HUES48 (cell line): ENCODE measurements around the gene FASTK.
A peak's percentile ranks its signal among the peaks of the same experiment; 100 is the strongest.

ENCODE experiments used
- H3K27ac ChIP-seq: one replicate; pipeline ENCODE4 v1.7.0; 2013; ENCODE audit warnings: low read depth, low read length, inconsistent platforms
- H3K27me3 ChIP-seq: 2 replicates; pipeline ENCODE4 v1.6.1; 2013; ENCODE audit warnings: mild to moderate bottlenecking, low read length; ENCODE audit not compliant: control insufficient read depth, insufficient read depth
- H3K36me3 ChIP-seq: 2 replicates; pipeline ENCODE4 v1.6.1; 2013; ENCODE audit warnings: low read length; ENCODE audit not compliant: control insufficient read depth, insufficient read depth
- H3K4me1 ChIP-seq: 2 replicates; pipeline ENCODE4 v1.6.1; 2013; ENCODE audit warnings: mild to moderate bottlenecking, low read length; ENCODE audit not compliant: control insufficient read depth, insufficient read depth
- H3K4me3 ChIP-seq: 2 replicates; pipeline ENCODE4 v1.5.1; 2013; ENCODE audit warnings: mild to moderate bottlenecking, low read depth, low read length
- H3K9ac ChIP-seq: 2 replicates; pipeline ENCODE4 v1.6.1; 2013; ENCODE audit warnings: mild to moderate bottlenecking, low read depth, low read length, moderate library complexity
- H3K9me3 ChIP-seq: 2 replicates; pipeline ENCODE4 v1.6.1; 2013; ENCODE audit warnings: low read length; ENCODE audit not compliant: control insufficient read depth, insufficient read depth

Gene FASTK

GRCh38 chr7:151078233-151079040, 2.2 kb downstream of the FASTK start:
- no peaks in the 10 kb centered on the region for H3K9me3 ChIP-seq
- no peak overlapping the region for H3K27ac ChIP-seq
- no peaks in the 10 kb centered on the region for H3K27me3 ChIP-seq
- H3K4me3 ChIP-seq, result 0 out of 2 replicates have a peak overlapping the region, but pooled peaks have one; percentile 20
- no peak overlapping the region for H3K9ac ChIP-seq
- H3K36me3 ChIP-seq, result peaks cover 26% of the 10 kb centered on the region
- peaks cover 26% of the 10 kb centered on the region for H3K4me1 ChIP-seq

DNA sequence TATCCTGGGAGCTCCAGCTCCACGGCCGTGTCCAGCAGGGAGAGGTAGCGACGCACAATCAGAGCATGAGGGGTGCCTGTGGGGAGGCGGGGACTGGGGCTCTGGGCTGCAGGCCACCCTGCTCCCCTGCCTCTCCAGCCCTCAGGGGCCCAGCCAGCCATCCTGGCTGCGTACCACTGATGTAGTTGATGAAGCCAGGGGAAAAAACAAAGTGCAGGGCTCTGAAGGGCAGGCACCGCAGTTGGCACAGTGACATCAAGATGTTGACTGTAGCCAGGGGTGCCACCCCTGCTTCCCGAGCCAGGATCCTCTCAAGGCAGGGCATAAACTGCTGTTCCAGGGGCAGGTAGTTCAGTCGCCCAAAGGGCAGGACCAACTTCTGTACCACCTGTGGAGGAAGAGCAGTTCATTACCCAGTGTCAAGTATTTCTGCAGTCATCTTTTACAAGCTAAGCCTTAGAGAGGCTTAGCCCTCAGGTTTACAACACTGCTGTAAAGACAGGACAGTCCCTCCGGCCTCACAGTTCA, 2.8 kb downstream of the FASTK start:
- H3K4me3 ChIP-seq, result no peak overlapping the region
- H3K9ac ChIP-seq, result no peak overlapping the region
- no peaks in the 10 kb centered on the region for H3K27me3 ChIP-seq
- H3K9me3 ChIP-seq, result no peaks in the 10 kb centered on the region
- H3K36me3 ChIP-seq, result peaks cover 32% of the 10 kb centered on the region
- no peak overlapping the region for H3K27ac ChIP-seq
- H3K4me1 ChIP-seq, result peaks cover 26% of the 10 kb centered on the region

DNA sequence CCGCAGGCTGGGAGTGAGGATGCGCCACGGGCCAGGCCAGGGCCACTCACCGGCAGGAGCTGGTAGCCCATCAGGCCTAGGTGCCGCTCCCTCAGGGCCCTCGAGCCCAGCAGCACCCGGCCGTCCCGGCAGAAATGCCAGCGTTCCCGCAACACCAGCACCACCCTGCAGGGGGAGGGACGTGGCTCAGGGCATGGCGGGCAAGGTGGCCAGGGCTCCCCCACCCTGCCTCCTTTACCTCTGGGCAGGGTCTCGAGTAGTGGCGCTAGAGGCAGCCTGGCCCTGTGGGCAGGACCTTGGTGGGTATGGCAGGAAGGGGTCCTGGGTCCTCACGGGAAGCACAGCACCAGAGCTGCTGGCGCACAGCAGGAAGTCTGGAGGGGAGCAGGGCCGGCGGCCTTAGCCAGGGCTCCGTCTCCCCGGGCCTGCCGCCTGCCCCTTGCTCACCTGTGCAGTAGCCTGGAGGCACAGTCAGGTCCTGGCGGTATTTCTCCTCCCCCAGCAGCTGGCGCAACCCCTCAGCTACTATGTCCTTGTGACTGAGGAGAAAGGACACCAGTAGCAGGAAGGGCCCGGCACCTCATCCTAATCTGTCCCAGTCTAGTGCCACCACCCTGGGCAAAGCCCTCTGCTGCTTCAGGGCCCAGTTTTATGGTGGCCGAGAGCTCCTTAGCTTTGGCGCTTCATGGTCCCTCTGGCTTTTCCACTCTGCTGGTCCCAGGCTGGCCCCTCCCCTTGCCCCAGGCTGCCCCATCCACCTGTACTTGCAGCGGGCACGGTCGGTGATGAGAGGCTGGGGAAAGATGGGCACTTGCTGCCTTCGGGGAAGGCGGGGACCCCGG, 3.5 kb downstream of the FASTK start:
- Histone ChIP-seq H3K36me3 (peaks cover 38% of the 10 kb centered on the region), H3K9ac (no peak overlapping the region), H3K27ac (no peak overlapping the region), H3K4me3 (no peak overlapping the region), H3K4me1 (peaks cover 20% of the 10 kb centered on the region), H3K9me3 (no peaks in the 10 kb centered on the region), H3K27me3 (no peaks in the 10 kb centered on the region)

DNA sequence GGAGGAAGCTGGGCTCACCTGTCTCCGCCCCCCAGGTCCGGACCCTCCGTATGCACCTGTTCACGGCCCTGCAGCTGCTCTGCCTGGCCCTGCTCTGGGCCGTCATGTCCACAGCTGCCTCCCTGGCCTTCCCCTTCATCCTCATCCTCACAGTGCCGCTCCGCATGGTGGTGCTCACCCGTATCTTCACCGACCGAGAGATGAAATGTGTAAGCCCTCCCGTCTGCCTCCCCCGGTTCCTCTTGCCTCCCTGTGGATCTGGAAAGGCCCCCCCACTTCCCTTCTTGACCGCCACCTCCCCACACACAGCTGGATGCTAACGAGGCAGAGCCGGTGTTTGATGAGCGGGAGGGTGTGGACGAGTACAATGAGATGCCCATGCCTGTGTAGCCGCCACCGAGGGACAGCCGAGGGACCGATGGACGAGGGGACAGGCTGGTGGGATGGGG, 4.6 kb downstream of the FASTK start:
- Histone ChIP-seq H3K27ac (no peak overlapping the region), H3K36me3 (peaks cover 49% of the 10 kb centered on the region), H3K27me3 (no peaks in the 10 kb centered on the region), H3K4me1 (peaks cover 13% of the 10 kb centered on the region), H3K4me3 (no peak overlapping the region), H3K9me3 (no peaks in the 10 kb centered on the region), H3K9ac (no peak overlapping the region)

GRCh38 chr7:151075662-151075971, 5.0 kb downstream of the FASTK start:
- H3K4me1 ChIP-seq, result peaks cover 13% of the 10 kb centered on the region
- peaks cover 53% of the 10 kb centered on the region for H3K36me3 ChIP-seq
- H3K9me3 ChIP-seq, result no peaks in the 10 kb centered on the region
- no peak overlapping the region for H3K9ac ChIP-seq
- no peak overlapping the region for H3K27ac ChIP-seq
- H3K4me3 ChIP-seq, result no peak overlapping the region
- no peaks in the 10 kb centered on the region for H3K27me3 ChIP-seq

DNA sequence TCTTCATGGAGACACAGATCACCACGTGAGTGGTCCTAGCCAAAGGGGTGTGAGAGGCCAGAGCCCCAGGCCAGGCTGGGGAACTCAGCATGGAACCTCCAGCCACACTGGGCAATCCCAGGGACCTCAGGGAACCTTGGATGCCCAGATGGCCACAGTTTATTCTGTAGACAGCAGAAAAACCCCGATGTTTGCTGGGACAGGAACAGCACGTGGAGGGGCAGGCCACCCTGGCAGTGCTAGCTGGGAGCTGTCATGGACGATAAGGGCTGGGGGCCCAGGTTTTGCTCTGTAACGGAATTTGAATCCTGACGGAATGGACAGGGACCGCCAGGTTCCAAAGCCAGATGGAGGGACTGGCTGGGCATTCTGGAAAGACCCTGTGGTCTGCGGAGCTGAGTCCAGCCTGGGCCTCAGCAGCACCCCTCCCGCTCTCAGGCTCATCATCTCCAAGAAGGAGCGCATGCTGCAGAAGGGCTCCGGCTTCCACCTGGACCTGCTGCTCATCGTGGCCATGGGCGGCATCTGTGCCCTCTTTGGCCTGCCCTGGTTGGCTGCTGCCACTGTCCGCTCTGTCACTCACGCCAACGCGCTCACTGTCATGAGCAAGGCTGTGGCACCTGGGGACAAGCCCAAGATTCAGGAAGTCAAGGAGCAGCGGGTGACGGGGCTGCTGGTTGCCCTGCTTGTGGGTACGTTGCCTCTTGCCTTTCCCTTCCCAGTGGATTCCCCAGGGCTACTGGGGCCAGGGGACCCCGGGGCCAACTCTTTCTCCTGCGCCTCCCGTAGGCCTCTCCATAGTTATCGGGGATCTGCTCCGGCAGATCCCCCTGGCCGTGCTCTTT, 5.6 kb downstream of the FASTK start:
- Histone ChIP-seq H3K9ac (no peak overlapping the region), H3K4me1 (peaks cover 13% of the 10 kb centered on the region), H3K27ac (no peak overlapping the region), H3K9me3 (no peaks in the 10 kb centered on the region), H3K36me3 (peaks cover 58% of the 10 kb centered on the region), H3K27me3 (no peaks in the 10 kb centered on the region), H3K4me3 (no peak overlapping the region)

- no peak overlapping the region for H3K4me3 ChIP-seq
- H3K36me3 ChIP-seq, result peaks cover 69% of the 10 kb centered on the region
- no peaks in the 10 kb centered on the region for H3K9me3 ChIP-seq
- peaks cover 4% of the 10 kb centered on the region for H3K4me1 ChIP-seq
- H3K27me3 ChIP-seq, result no peaks in the 10 kb centered on the region
- no peak overlapping the region for H3K27ac ChIP-seq
- no peak overlapping the region for H3K9ac ChIP-seq
Observed at GRCh38 chr7:151073990-151074389, 6.6 kb downstream of the FASTK start.

- H3K9ac ChIP-seq, result no peak overlapping the region
- no peaks in the 10 kb centered on the region for H3K9me3 ChIP-seq
- H3K36me3 ChIP-seq, result peaks cover 93% of the 10 kb centered on the region
- no peaks in the 10 kb centered on the region for H3K27me3 ChIP-seq
- H3K27ac ChIP-seq, result no peak overlapping the region
- peaks cover 7% of the 10 kb centered on the region for H3K4me1 ChIP-seq
- no peak overlapping the region for H3K4me3 ChIP-seq
Observed at GRCh38 chr7:151071032-151071866, 9.4 kb downstream of the FASTK start.

GRCh38 chr7:151070574-151070960, 10.0 kb downstream of the FASTK start:
- H3K9me3 ChIP-seq, result no peaks in the 10 kb centered on the region
- no peaks in the 10 kb centered on the region for H3K27me3 ChIP-seq
- peaks cover 95% of the 10 kb centered on the region for H3K36me3 ChIP-seq
- H3K4me1 ChIP-seq, result peaks cover 7% of the 10 kb centered on the region
- H3K27ac ChIP-seq, result no peak overlapping the region
- H3K4me3 ChIP-seq, result no peak overlapping the region
- H3K9ac ChIP-seq, result no peak overlapping the region
